GM21717 (cell line): ENCODE measurements around the gene SUGP1.

Source experiments
- ATAC-seq: cut with Tn5 transposase; IDR thresholded peaks from one replicate; pipeline ENCODE4 v1.9.1; 2021; ENCODE audit warnings: mild to moderate bottlenecking, moderate library complexity; ENCODE audit not compliant: unreplicated experiment

Gene SUGP1

GRCh38 chr19:19304186-19304965 is 15.9 kb downstream of the SUGP1 start:
- no peak for ATAC-seq

- no peak for ATAC-seq
Measured at GRCh38 chr19:19303411-19303810, 16.9 kb downstream of the SUGP1 start.

- ATAC-seq, result no peak
Measured at GRCh38 chr19:19300613-19301012, 19.7 kb downstream of the SUGP1 start.

GRCh38 chr19:19297759-19298158 is 22.6 kb downstream of the SUGP1 start:
- ATAC-seq, result no peak

- no peak for ATAC-seq
Measured at GRCh38 chr19:19296953-19297689, 23.2 kb downstream of the SUGP1 start.

- ATAC-seq, result no peak
Measured at GRCh38 chr19:19294914-19295313, 25.4 kb downstream of the SUGP1 start.

GRCh38 chr19:19292607-19293006 is 27.7 kb downstream of the SUGP1 start:
- no peak for ATAC-seq

GRCh38 chr19:19285686-19286085 is 34.6 kb downstream of the SUGP1 start:
- no peak for ATAC-seq

- no peak for ATAC-seq
Measured at GRCh38 chr19:19280561-19280960, 39.7 kb downstream of the SUGP1 start.

GRCh38 chr19:19279853-19280252 is 40.5 kb downstream of the SUGP1 start:
- ATAC-seq, result no peak

GRCh38 chr19:19279062-19279612 is 41.2 kb downstream of the SUGP1 start:
- ATAC-seq, result no peak

- ATAC-seq, result no peak
Measured at GRCh38 chr19:19278315-19278714, 42.0 kb downstream of the SUGP1 start.

- ATAC-seq, result no peak
Measured at GRCh38 chr19:19276851-19277250, 43.5 kb downstream of the SUGP1 start.

GRCh38 chr19:19276386-19276785 is 43.9 kb downstream of the SUGP1 start:
- ATAC-seq, result no peak

- no peak for ATAC-seq
Measured at GRCh38 chr19:19274716-19275565, 45.4 kb downstream of the SUGP1 start.

GRCh38 chr19:19274146-19274545 is 46.2 kb downstream of the SUGP1 start:
- no peak for ATAC-seq

- no peak for ATAC-seq
Measured at GRCh38 chr19:19271828-19272599, 48.3 kb downstream of the SUGP1 start.

- ATAC-seq, result no peak
Measured at GRCh38 chr19:19270749-19271571, 49.3 kb downstream of the SUGP1 start.

- ATAC-seq, result no peak
Measured at GRCh38 chr19:19269952-19270694, 50.2 kb downstream of the SUGP1 start.
